RWPE2 (cell line): ENCODE measurements around the gene DIAPH3.

Source experiments
- ATAC-seq: fragments of 200-7000 bp; cut with Tn5 transposase; 3 replicates; pipeline ENCODE4 v1.9.1; 2021; ENCODE audit warnings: low read depth
- DNase-seq: peaks from one replicate; pipeline ENCODE4 v3.0.0-alpha.2; 2020; ENCODE audit warnings: low spot score
- H3K27ac ChIP-seq: fragments of 450-650 bp; 2 replicates; pipeline ENCODE4 v1.5.1; 2017; ENCODE audit warnings: mild to moderate bottlenecking; ENCODE audit not compliant: poor library complexity, severe bottlenecking
- H3K27me3 ChIP-seq: fragments of 250-450 bp; sonication (Bioruptor Pico); 2 replicates; pipeline ENCODE4 v1.5.1; 2021; ENCODE audit warnings: mild to moderate bottlenecking, moderate library complexity; ENCODE audit not compliant: insufficient read depth, poor library complexity, severe bottlenecking
- H3K36me3 ChIP-seq: fragments of 250-450 bp; sonication (Bioruptor Pico); 2 replicates; pipeline ENCODE4 v1.5.1; 2020; ENCODE audit warnings: low read depth, mild to moderate bottlenecking, moderate library complexity
- H3K4me1 ChIP-seq: fragments of 250-450 bp; sonication (Bioruptor Pico); 2 replicates; pipeline ENCODE4 v1.5.1; 2021; ENCODE audit warnings: mild to moderate bottlenecking, moderate library complexity; ENCODE audit not compliant: insufficient read depth, poor library complexity, severe bottlenecking
- H3K4me3 ChIP-seq: fragments of 250-450 bp; sonication (Bioruptor Pico); 2 replicates; pipeline ENCODE4 v1.5.1; 2021; ENCODE audit warnings: mild to moderate bottlenecking, moderate library complexity; ENCODE audit not compliant: severe bottlenecking
- H3K9me3 ChIP-seq: fragments of 250-450 bp; sonication (Bioruptor Pico); 2 replicates; pipeline ENCODE4 v1.5.1; 2021; ENCODE audit warnings: mild to moderate bottlenecking, moderate library complexity; ENCODE audit not compliant: severe bottlenecking
- TF ChIP-seq, protein P1 (sequence below): fragments of 450-650 bp; IDR thresholded peaks from one replicate; pipeline ENCODE4 v1.5.1; 2017; ENCODE audit warnings: mild to moderate bottlenecking, moderate library complexity; ENCODE audit not compliant: poor library complexity, severe bottlenecking

Gene DIAPH3

DNA sequence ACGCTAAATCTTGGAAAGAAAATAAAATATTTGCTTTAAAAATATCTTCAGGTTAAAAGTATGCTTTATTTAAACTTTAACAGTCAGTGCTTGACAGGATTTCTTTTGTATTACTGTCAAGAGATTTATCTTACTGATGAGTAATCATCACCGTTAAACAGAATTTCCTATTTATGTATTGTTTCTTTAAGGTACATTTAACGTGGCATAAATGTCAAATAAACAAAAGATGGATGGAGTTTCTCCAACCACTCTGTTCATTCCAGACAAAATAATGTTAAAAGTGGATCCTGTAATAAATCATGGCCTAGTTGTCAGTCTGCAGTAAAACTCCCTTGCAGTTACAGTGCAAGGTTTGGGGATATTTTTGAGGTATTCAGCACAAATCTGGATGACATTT lies 298.3 kb downstream of the DIAPH3 start:
- peak; percentile 51; the same call in 2 of the 3 replicates for ATAC-seq
- no peaks in the 10 kb centered on the region for H3K27me3 ChIP-seq

DNA sequence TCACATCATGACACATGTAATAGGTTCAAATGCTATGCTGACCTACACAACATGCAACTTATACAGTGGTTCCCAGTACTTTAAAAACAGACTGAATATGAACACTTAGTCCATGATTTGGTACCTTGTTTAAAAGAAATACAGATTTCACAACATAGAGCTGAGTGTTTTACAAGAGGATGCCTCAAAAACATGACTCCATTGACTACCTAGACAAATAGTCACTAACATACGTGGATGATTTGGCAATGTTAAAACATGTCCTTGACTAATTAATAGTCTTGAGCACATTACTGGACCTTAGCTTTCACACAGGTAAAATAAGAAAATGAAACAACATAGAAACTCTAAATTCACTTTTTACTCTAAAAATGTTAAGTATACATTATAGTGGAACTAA lies 300.1 kb downstream of the DIAPH3 start:
- no peak for ATAC-seq
- H3K4me1 ChIP-seq, result peaks cover 11% of the 10 kb centered on the region
- TF ChIP-seq, protein P1, sequence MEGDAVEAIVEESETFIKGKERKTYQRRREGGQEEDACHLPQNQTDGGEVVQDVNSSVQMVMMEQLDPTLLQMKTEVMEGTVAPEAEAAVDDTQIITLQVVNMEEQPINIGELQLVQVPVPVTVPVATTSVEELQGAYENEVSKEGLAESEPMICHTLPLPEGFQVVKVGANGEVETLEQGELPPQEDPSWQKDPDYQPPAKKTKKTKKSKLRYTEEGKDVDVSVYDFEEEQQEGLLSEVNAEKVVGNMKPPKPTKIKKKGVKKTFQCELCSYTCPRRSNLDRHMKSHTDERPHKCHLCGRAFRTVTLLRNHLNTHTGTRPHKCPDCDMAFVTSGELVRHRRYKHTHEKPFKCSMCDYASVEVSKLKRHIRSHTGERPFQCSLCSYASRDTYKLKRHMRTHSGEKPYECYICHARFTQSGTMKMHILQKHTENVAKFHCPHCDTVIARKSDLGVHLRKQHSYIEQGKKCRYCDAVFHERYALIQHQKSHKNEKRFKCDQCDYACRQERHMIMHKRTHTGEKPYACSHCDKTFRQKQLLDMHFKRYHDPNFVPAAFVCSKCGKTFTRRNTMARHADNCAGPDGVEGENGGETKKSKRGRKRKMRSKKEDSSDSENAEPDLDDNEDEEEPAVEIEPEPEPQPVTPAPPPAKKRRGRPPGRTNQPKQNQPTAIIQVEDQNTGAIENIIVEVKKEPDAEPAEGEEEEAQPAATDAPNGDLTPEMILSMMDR, result no peak

More for the DNA sequence above, 298.3 kb downstream of the DIAPH3 start:
- Histone ChIP-seq H3K4me1 (peaks cover 11% of the 10 kb centered on the region), H3K9me3 (no peaks in the 10 kb centered on the region), H3K27ac (no peak overlapping the region), H3K36me3 (peaks cover 7% of the 10 kb centered on the region), H3K4me3 (no peak overlapping the region)
- TF ChIP-seq, protein P1, result no peak
- DNase-seq, result no peak

DNA sequence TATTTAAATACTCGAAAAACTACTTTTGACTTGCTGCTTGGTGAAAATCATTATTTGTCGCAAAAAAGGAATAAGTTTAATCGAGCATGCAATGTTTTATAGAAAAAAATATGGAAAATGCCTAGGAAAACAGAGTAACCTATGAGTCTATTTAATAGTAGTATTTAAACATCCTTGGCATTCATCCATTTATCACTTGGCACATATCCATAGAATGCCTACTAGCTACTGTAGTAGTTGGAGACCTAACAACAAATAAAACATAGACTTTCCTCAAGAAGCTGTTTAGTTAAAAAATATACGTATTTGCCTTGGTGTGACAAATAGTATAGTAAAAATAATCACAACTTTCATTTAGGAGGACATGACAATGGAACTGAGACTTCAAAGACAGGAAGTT lies 302.1 kb downstream of the DIAPH3 start:
- Histone ChIP-seq H3K27me3 (no peaks in the 10 kb centered on the region), H3K4me3 (no peak overlapping the region), H3K27ac (no peak overlapping the region), H3K9me3 (no peaks in the 10 kb centered on the region), H3K4me1 (peaks cover 11% of the 10 kb centered on the region), H3K36me3 (peaks cover 10% of the 10 kb centered on the region)
- DNase-seq (no peak), ATAC-seq (no peak)
- TF ChIP-seq, protein P1, result no peak

More for the DNA sequence above, 300.1 kb downstream of the DIAPH3 start:
- Histone ChIP-seq H3K36me3 (peaks cover 10% of the 10 kb centered on the region), H3K27ac (no peak overlapping the region), H3K27me3 (no peaks in the 10 kb centered on the region), H3K4me3 (no peak overlapping the region), H3K9me3 (no peaks in the 10 kb centered on the region)
- DNase-seq, result no peak

DNA sequence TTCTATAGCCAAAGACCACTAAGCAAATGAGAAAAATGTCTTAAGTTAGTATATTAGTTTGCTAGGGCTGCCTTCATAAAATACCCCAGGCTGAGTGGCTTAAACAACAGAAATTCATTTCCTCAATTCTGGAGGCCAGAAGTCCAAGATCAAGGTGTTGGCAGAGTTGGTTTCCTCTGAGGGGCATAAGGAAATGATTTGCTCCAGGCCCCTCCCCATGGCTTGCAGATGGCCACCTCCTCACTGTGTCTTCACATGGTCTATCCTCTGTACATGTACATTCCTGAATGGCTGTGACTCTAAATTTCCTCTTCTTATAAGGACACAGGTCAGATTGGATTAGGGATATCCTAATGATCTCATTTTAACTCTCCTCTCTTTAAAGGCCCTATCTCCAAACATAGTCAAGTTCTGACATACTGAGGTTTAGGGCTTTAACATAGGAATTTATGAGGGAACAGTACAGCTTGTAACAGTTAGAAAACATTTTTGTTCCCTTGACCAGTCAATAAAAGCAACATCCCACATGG lies 307.4 kb downstream of the DIAPH3 start:
- H3K4me3 ChIP-seq, result no peak overlapping the region
- ATAC-seq (no peak), DNase-seq (no peak)
- TF ChIP-seq, protein P1, result no peak
- no peak overlapping the region for H3K27ac ChIP-seq
- no peaks in the 10 kb centered on the region for H3K9me3 ChIP-seq
- peaks cover 9% of the 10 kb centered on the region for H3K36me3 ChIP-seq
- no peaks in the 10 kb centered on the region for H3K27me3 ChIP-seq
- no peaks in the 10 kb centered on the region for H3K4me1 ChIP-seq

DNA sequence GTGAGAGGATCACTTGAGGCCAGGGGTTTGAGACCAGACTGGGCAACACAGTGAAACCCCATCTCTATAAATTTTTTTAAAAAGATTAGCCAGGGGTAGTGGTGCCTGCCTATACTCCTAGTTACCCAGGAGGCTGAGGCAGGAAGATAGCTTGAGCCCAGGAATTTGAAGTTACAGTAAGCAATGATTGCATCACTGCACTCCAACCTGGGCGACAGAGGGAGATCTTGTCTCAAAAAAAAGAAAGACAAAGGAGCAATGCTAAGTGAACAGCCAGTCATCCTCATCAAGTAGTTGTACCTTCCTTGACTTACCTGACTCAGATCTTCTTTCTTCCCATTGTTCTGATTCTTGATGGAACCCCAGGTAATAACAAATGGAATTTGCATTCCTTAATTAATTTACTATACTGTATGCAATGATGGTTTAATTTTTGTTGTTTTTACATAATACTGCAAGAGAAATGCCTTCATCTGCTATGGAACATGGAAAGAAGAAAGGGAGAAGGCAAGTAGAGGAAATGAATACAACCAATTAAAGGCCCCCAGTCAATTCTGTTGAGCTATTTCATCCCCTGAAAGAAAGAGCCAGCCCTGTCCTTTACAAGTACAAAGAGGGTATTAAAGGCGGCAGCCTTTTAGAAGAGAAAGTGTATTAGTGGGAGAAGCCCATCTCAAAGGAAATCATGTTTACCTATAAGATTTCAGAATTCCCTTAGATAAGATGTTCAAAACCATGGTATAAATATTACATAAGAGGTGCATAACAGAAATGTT lies 316.7 kb downstream of the DIAPH3 start:
- Histone ChIP-seq H3K36me3 (no peaks in the 10 kb centered on the region), H3K27me3 (no peaks in the 10 kb centered on the region), H3K4me1 (no peaks in the 10 kb centered on the region), H3K9me3 (no peaks in the 10 kb centered on the region), H3K4me3 (no peak overlapping the region), H3K27ac (no peak overlapping the region)
- TF ChIP-seq, protein P1, result no peak
- ATAC-seq, result no peak
- no peak for DNase-seq
